Stimulated activated CD8-positive, alpha-beta memory T cell treated with anti-CD3 and anti-CD28 coated beads, Interleukin-4, amount 100 ng/mL, for 48 hours (primary cell): ENCODE measurements around the gene RELA.
"Not testable (repeated sequence)": the region's sequence is repeated elsewhere in the genome, so short reads cannot be mapped to it uniquely, and the experiment has no call there.

ENCODE experiments used
- DNase-seq: peaks from one replicate; pipeline ENCODE4 v3.0.0-alpha.2; 2020

RELA gene

GRCh38 chr11:65662799-65663638 lies at the start of gene RELA:
Gene RELA, minus strand, starts transcription at chr11:65662916. Its CDS starts 84 bp downstream, at chr11:65662832.
- peak; percentile 93 for DNase-seq

- DNase-seq: peak; percentile 99
Measured at GRCh38 chr11:65711785-65712632, 49.3 kb upstream of the RELA start, which contains the start of gene KAT5. Gene KAT5, plus strand, starts transcription at chr11:65712252. Its CDS starts 16 bp downstream, at chr11:65712268.

DNA sequence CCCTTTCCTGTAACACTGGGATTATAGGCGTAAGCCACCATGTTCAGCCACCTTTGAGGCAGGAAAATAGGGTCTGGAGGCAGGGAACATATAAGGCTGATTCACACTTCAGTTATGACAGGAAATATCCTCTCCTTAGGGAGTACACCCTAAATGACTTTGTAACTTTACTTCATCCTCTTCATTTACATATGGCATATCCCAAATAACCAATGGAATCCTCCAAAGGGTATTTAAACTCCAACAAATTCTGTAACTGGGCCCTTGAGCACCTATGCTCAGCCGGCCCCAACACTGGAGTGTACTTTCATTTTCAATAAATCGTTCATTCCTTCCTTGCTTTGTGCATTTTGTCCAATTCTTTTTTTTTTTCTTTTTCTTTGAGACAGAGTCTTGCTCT lies 47.7 kb upstream of the RELA start:
- no peak for DNase-seq

GRCh38 chr11:65709661-65710060 lies 46.9 kb upstream of the RELA start:
- DNase-seq: no peak

GRCh38 chr11:65708451-65708850 lies 45.7 kb upstream of the RELA start:
- no peak for DNase-seq

- not testable (repeated sequence) for DNase-seq
Measured at GRCh38 chr11:65707002-65707401, 44.3 kb upstream of the RELA start.

GRCh38 chr11:65706303-65706763 lies 43.6 kb upstream of the RELA start:
- DNase-seq: peak; percentile 86

DNA sequence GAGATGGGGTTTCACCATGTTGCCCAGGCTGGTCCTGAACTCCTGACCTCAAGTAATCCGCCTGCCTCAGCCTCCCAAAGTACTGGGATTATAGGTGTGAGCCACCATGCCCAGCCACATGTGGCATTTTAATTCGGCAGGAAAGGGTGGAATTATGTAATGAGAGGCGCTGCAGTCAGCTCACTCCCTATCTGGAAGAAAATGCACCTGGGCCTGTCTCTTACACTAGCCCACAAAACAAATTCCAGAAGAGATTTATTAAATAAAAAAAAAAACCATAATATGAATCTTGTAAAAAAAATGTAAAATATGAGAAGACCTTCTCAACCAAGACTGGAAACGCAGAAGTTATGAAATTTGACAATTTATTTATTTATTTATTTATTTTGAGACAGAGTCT lies 41.1 kb upstream of the RELA start:
- no peak for DNase-seq

GRCh38 chr11:65701686-65702085 lies 39.0 kb upstream of the RELA start:
- DNase-seq: no peak

- no peak for DNase-seq
Measured at GRCh38 chr11:65700399-65700798, 37.7 kb upstream of the RELA start.

GRCh38 chr11:65699306-65699705 lies 36.6 kb upstream of the RELA start:
- DNase-seq: no peak

DNA sequence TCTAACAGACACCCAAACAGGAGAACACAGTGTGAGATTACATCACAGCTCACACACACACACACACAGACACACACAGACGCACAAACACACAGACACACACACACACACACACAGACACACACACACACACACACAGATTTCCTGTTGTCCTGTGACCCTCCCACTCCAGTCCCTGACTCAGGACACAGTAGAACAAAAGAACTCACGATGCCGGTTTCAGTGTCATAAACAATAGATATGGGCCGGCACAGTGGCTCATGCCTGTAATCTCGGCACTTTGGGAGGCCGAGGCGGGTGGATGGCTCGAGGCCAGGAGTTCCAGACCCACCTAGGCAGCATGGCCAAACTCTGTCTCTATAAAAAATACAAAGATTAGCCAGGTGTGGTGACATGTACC lies 35.5 kb upstream of the RELA start:
- no peak for DNase-seq

DNA sequence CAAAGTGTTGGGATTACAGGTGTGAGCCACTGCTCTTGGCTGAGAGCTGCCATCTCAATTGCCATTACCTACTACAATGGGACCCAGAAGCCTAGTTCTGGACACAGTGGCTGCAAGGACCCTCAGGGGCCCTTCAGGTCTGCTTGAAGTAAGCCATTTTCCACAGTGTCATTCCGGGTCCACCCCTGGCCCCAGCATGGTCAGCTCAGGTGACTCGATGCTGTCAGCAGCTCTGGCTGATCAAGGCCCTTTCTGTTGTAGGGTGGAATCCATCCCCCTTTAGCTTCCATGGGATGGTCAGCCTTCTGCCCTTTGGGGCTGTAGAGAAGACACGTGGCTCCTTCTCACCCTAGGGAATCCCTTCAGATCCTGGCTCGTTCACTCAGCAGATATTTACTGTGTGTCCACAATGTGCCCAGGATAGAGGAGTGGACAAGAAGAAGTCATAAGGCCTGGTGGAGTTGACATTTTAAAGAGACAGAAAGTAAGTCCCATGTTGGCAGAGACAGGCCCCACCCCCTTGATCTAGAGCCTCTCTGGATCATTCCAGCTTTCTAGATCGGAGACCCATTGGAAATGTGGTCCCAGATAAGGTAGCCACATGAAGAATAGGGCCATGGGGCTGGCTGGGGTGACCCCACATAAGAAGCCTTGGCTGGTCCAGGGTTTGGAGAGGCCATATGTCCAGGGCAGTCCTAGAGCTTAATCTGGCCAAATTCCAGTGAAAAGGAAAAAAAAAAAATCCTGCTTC lies 34.3 kb upstream of the RELA start:
- no peak for DNase-seq

- no peak for DNase-seq
Measured at GRCh38 chr11:65695459-65696241, 32.9 kb upstream of the RELA start.

DNA sequence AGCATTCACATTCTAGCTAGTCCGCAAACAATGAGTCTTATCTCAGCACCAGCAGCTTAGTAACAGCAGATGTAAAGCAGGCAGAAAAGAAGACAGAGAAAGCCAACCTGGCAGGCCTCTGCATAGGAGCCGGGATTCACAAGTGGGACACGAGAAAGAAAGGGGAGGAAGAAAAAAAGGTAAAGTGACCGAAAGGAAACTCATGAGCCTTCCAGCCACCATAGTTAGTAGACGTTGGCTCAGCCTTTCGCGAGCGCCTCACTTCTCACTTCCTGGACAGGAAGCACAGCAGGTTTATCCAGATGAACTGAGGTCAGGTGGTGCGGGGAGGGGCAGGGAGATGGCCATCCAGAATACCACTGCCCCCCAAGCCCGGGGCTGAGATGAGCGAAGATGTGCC lies 29.7 kb upstream of the RELA start:
- no peak for DNase-seq

GRCh38 chr11:65691847-65692246 lies 29.1 kb upstream of the RELA start:
- not testable (repeated sequence) for DNase-seq

- DNase-seq: no peak
Measured at GRCh38 chr11:65685981-65686380, 23.3 kb upstream of the RELA start.

- not testable (repeated sequence) for DNase-seq
Measured at GRCh38 chr11:65683480-65683879, 20.8 kb upstream of the RELA start.

DNA sequence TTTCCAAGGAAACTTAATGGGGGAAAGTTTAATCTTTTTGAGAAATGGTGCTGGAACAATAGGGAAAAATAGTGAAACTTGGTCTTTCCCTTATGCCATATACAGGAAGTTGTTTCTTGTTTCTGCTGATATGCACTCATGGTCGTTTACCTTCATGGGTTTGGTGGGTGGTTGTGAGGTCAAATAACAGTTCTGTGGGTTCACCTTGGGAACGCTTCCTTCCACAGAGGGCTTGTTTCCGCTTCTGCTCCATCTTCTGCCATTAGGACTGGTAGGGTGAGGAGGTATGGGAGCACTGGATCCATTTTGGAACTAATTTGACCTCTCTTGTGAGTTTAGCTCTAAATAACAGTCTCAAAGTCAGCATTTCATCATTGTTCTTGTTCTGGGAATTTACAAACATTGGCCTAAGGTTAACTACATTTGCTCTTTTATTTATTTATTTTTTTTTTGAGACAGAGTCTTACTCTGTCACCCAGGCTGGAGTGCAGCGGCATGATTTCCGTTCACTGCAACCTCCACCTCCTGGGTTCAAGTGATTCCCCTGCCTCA lies 17.6 kb upstream of the RELA start:
- no peak for DNase-seq

GRCh38 chr11:65672982-65673381 lies 10.3 kb upstream of the RELA start:
- no peak for DNase-seq

DNA sequence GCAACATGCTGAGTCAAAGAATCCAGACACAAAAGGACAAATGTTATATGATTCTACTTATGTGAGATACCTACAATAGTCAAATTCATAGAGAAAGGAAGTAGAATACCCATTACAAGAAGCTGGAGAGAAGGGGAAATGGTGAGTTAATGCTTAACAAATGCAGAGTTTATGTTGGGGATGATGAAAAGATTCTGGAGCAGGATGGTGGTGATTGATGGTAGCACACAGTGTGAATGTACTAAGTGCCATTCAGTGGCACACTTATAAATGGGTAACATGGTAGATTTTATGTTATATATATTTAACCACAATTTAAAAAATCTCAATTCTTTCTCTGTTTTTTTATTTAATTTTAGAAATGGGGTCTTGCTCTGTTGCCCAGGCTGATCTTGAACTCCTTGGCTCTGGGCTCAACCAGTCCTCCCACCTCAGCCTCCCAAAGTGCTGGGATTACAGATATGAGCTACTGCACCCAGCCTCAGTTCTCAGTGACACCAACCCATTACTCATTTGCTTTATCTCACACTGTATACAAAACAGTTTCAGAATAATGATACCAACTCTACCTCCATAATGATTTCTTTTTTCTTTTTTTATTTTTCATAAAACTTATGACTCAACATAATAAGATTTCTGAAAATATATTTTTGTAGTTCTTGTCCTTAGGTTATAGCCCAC lies 9.6 kb upstream of the RELA start:
- no peak for DNase-seq
